AML-193 (cell line): ENCODE measurements around the gene UBC.
"Not testable (repeated sequence)": the region's sequence is repeated elsewhere in the genome, so short reads cannot be mapped to it uniquely, and the experiment has no call there.

ENCODE experiments used
- DNase-seq, 2 experiments: peaks; one replicate each; lab custom pipeline; 2025; lab: John Stamatoyannopoulos, UW

Gene UBC

DNA sequence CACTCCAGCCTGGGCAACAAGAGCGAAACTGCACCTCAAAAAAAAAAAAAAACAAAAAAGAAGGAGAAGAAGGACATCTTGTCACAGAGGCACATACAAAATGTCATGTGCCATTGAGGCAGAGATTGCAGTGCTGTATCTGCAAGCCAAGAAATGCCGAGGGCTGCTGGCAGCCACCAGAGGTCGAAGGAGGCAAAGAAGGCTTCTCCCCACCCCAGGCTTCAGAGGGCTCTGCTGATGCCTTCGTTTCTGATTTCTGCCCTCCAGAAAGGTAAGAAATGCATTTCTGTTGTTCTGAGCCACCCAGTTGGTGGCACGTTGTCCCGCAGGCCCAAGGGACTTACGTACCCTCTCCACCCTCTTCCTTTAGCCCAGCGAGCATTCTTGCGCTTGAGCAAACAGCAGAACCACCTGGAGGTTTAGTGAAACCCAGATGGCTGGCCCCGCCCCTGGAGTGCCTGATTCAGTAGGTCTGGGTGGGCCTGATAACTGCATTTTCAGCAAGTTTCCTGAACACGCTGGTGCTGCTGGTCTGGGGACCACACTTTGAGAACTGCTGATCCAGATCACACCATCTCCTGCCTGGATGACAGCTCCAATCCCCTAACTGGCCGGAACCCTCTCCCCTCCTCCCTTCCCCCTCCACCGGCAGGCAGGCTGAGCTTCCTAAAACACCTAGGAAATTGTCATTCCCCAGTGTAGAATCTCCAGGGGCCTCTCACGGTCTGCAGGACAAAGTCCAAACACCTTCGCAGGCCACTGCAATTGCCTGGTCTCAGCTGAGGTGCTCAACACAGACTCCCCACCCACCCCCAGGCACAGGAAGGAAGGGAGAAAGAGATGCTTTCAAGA, 29.6 kb downstream of the UBC start:
- DNase-seq = no peak

GRCh38 chr12:124883263-124884130, 31.0 kb downstream of the UBC start:
- no peak for DNase-seq

DNA sequence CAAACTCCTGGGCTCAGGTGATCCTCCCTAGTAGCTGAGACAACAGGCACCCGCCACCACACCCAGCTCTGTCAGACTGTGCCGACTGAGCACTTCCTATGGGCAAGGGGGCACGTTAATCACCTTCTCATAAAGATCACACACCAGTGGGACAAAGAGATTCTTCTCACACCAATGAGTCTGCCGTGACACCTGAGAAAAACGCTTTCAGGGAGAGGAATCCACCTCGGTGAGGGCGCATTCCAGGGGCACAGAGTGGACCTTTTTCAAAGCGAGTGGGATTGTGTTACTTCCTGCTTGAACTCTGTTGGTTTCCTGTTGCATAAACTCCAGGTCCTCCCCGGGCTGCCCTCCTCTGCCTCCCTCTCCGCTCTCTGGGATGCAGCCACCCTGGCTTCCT, 33.3 kb downstream of the UBC start:
- peak; percentile 18 to 31 for DNase-seq

DNA sequence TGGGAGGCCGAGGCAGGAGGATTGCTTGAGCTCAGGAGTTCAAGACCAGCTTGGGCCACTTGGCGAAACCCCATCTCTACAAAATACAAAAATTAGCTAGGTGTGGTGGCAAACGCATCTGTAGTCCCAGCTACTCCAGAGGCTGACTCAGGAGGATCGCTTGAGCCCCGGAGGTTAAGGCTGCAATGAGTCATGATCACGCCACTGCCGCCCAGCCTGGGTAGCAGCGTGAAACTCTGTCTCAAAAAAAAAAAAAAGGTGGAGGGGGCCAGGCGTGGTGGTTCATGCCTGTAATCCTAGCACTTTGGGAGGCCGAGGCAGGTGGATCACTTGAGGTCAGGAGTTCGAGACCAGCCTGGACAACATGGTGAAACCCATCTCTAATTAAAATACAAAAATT, 34.1 kb downstream of the UBC start:
- not testable (repeated sequence) for DNase-seq

DNA sequence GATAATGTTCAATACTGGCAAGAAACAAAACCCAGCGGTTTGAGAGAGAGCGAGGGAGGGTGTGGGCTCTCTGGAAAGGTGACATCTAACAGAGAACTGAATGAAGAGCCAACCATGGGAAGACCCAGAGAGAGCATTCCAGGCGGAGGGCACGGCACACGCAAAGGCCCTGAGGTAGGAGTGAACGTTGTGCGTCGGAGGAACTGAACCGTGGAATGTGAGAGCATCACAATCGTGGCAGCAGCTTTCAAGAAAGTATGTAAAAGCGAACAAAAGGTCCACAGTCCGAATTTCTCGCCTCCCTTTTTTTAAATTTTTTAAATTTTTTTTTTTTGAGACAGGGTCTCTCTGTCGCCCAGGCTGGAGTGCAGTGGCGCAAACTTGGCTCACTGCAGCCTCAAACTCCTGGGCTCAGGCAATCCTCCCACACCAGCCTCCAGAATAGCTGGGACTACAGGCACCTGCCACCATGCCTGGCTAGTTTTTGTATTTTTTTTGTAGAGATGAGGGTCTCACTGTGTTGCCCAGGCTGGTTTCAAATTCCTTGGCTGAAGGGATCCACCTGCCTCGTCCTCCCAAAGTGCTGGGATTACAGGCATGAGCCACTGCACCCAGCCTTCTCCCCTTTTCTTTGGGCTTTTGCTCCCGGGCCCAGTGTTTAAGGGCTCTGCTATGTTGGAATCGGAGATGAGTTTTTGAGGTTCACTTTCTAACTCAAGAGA, 35.5 kb downstream of the UBC start:
- DNase-seq = no peak

DNA sequence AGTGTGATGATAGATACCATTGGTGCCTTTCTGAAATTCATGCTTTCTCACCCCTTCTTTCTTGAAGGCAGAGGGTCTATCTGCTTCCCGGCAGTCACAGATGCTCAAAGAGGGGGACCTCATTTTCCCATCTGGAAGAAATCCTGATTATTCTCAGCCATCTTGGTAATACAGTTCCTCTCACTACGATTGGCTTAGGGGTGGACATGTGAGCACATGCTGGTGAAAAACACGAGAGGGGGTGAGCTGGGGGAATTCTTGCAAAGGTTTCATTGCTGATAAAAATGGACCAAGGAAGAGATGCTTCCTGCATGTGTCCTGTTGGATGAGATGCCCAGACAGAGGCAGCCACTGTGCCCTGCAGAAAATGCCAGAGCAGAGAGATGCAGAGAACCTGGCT, 37.0 kb downstream of the UBC start:
- no peak for DNase-seq

DNA sequence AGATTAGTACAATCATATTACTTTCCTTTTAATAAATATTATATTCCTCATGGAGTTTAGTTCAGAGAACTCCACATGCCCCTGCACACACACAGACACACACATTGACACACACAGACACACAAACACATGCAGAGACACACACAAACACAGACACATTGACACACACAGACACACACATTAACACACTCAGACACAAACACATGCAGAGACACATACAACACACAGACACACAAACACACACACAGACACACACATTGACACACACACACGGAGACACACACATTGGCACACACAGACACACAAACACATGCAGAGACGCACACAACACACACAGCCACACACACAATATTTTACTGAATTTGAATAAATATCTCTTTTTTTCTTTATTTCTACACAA, 38.3 kb downstream of the UBC start:
- DNase-seq = no peak

DNA sequence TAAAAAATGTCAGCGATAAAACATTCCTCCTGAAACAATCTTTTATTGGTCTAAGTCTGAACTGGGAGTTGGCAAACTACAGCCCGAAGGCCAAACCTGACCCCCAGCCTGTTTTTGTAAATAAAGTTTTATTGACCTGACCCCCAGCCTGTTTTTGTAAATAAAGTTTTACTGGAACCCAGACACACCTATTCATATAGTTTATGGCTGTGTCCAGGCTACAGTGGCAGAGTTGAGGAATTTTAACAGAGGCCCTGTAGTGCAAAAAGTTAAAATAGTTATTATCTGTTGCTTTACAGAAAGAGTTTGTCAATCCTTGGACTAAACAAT, 38.7 kb downstream of the UBC start:
- no peak for DNase-seq

- no peak for DNase-seq
Observed at GRCh38 chr12:124874988-124875802, 39.3 kb downstream of the UBC start.

DNA sequence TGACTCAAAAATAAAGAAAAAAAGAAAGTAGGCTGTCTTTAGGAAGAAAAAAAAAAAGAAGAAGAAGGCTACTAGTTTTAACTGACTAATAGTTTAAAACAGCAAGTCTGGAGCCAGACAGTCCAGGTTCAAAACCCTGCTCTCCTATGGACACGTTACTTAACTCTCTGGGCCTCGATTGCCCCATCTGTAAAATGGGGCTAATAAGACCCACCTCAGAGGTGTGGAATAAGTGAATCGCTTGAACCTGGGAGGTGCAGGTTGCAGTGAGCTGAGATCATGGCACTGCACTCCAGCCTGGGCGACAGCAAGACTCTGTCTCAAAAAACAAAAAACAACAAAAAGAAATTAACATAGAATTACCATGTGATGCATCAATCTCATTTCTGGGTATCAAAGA, 40.3 kb downstream of the UBC start:
- DNase-seq = no peak

DNA sequence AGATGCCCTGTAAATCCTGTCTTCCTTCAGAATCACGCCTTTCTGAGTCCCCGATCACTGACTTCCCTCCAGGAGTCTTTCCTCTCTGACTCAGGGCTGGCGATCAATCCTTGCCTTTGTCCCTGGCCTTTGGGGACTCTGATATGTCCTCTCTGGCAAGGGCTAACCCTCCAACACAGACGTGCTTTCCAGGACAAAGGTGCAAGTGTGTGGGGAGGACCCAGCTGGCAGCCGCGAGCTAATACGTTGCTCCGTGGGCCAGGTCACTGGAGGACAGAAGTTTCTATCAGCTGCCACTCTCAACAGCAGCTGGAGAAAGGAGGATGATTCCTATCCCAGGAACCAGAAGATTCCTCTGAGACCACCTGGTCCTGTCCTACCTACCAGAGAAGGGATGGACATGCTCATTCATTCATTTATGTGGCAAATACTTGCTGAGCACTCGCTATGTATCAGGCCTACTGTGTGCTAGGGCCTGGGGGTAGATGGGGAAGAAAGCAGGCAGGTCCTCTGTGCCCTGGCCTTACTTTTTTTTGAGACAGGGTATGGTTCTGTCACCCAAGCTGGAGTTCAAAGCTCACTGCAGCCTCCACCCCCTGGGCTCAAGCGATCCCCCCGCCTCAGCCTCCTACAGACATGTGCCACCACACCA, 42.3 kb downstream of the UBC start:
- DNase-seq = no peak

DNA sequence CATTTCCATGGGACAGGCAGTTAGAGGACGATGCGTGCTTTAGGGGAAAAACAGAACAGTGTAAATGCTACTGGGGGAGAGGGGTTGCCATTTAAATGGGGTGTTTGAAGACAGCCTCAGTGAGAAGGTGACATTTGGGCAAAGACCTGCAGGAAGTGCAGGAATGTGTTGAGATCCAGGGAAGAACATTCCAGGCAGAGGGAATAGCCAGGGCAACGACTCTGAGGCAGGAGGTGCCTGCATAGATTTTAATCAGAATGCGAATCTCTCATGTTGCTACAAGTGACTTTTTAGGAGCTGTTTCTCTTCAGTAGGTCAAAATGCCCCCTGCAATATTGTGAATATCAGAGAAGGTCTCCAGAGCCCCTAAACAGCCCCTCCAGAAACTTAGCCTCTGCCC, 43.2 kb downstream of the UBC start:
- no peak for DNase-seq

GRCh38 chr12:124870515-124870914, 43.9 kb downstream of the UBC start:
- DNase-seq = no peak

- DNase-seq = peak; percentile 94 to 96
Observed at GRCh38 chr12:124869059-124869665, 45.3 kb downstream of the UBC start.

DNA sequence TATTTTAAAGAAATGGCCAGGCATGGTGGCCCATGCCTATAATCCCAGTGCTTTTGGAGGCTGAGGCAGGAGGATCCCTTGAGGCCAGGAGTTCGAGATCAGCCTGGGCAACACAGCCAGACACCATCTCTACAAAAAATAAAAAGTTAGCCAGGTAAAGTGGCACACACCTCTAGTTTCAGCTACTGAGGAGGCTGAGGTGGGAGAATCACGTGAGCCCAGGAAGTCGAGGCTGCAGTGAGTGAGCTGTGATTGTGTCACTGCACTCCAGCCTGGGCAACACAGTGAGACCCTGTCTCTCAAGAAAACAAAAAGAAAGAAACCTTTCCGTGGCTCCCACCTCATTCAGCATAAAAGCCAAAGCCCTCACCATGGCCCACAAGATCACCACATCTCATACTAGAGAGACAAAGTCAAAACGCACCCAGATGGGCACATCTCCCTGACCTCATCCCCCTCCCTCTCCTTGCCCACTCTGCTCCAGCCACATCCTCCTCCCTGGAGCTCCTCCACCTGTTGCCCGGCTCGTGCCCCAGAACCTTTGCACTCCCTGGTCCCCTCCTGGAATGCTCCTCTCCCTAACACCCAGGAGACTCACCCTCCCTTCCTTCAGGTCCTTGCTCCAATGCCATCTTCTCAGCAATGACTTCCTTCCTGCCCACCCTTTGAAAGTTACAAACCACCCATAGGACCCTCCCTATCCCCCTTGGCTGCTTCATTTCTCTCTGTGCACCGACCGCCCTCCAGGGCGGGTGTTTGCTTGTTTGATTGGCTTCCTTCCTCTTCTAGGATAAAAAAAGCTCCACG, 46.0 kb downstream of the UBC start:
- DNase-seq = no peak

GRCh38 chr12:124867401-124867930, 47.0 kb downstream of the UBC start:
- no peak for DNase-seq

GRCh38 chr12:124866883-124867400, 47.5 kb downstream of the UBC start:
- DNase-seq = no peak

DNA sequence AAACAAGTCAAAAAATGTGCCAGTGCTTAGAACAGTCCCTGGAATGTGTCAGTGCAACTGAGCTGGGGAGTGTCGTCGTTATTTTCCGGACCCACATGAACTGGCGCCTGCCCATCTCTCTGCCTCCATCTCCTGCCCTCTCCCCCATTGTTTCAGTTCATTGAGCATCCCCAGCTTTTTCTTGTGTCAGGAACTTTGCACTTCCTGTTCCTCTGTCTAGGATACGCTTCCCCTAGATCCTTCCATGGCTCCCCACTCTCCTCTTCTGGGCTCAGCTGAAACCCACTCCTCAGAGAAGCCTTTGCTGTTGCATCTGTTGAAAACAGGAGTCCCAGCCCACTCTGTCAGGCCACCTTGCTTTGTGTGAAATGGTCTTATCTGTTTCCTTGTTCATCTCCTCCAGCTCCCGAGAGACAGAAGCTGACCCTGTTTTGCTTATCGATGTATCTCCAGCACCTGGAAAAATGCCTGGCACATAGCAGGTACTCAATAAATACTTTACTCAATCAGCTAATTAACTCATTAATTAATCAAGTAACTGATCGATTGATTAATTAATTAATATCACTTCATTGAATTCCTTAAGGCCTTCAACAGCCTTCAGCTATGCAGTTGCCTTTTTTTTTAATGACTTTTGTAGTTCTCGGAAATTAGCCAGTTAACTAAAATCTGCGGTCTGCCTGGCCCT, 48.1 kb downstream of the UBC start:
- no peak for DNase-seq

DNA sequence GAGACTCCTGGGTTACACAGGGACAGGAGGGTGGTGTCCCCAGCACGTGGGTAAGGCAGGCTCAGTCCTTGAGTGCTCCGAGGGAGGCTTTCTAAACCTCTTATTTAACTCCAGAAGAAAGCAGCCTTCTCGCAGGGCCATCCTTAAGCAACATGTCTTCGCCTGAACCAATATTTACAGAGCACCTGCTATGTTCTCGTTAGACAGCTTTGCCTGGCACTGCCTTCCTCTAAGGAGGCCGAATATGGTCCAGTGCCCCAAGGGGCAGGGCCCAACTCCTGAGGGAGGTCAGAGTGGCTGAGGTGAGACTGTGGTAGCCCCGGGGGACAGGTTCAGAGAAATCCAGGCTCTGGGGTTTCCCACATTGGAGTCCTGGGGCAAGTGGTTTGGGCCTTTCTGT, 48.7 kb downstream of the UBC start:
- DNase-seq = no peak
